Measurements from ENCODE around the gene SDHAF2.

- TF ChIP-seq, protein P1, sequence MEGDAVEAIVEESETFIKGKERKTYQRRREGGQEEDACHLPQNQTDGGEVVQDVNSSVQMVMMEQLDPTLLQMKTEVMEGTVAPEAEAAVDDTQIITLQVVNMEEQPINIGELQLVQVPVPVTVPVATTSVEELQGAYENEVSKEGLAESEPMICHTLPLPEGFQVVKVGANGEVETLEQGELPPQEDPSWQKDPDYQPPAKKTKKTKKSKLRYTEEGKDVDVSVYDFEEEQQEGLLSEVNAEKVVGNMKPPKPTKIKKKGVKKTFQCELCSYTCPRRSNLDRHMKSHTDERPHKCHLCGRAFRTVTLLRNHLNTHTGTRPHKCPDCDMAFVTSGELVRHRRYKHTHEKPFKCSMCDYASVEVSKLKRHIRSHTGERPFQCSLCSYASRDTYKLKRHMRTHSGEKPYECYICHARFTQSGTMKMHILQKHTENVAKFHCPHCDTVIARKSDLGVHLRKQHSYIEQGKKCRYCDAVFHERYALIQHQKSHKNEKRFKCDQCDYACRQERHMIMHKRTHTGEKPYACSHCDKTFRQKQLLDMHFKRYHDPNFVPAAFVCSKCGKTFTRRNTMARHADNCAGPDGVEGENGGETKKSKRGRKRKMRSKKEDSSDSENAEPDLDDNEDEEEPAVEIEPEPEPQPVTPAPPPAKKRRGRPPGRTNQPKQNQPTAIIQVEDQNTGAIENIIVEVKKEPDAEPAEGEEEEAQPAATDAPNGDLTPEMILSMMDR (IDR thresholded peaks at IDR 0.05) = no peak
- no peak for TF ChIP-seq POLR2AphosphoS5 (IDR thresholded peaks at IDR 0.05)
Observed at GRCh38 chr11:61415381-61415780, 14.5 kb upstream of the SDHAF2 start.

Data from transverse colon (tissue), 4 donors.